Measurements from ENCODE around the gene CERS4. TPM values are rescaled to one million over a fixed set of nuclear protein-coding genes. Genes with fewer than 3 reads are reported as not detected.

CERS4 gene
- total and polyA plus RNA-seq, 2 of the 8 experiments (the other 6 are each of a cell fraction or from before 2014, with no cell fraction given) = 88.2 to 179 TPM

DNA sequence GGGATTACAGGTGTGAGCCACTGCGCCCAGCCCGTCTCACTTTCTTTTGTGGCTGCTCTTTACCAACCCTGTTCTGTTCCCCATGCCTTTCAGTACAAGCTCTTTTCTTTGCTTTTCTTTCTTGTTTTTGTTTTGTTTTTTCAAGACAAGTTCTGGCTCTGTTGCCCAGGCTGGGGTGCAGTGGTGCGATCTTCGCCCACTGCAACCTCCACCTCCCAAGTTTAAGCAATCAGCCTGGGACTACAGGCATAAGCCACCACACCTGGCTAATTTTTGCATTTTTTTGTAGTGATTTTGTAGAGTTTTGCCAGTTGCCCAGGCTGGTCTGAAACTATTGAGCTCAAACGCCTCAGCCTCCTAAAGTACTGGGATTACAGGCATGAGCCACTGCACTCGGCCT lies 3.7 kb downstream of the CERS4 start:
- H4K20me1 ChIP-seq (replicated peaks in 1 of 2; ENCODE audit: control insufficient read depth in 1 of 2, insufficient read depth in 2 of 2, low read length in 2 of 2) = peaks cover 9 to 29% of the 10 kb centered on the region in 2 experiments
- no peak overlapping the region for H2BK15ac ChIP-seq (ENCODE audit: low read length)
- no peak overlapping the region for H3K14ac ChIP-seq (ENCODE audit: insufficient read length)
- H3K9ac ChIP-seq (replicated peaks in 1 of 4; ENCODE audit: extremely low read depth in 1 of 4, low read depth in 3 of 4, low read length in 3 of 4) = no peak overlapping the region
- H2AFZ ChIP-seq (ENCODE audit: low read length) = no peak overlapping the region
- no peak overlapping the region for H2BK20ac ChIP-seq (ENCODE audit: low read length)
- H3K9me3 ChIP-seq (ENCODE audit: insufficient read depth in 2 of 2, low read depth in 1 of 2, low read length in 1 of 2) = no peaks in the 10 kb centered on the region
- WGBS, 2 experiments (ENCODE audit: extremely low coverage in 1 of 2, insufficient coverage in 1 of 2, insufficient read length in 1 of 2, insufficient replicate concordance in 2 of 2, low coverage in 1 of 2, low lambda C conversion rate in 2 of 2, missing lambda C conversion rate in 1 of 2) = 88% methylated on average over 5 of the region's 6 CpGs; no CpG with 5 or more reads in 1 of the 2 experiments
- no peak overlapping the region for H3K4ac ChIP-seq (replicated peaks; ENCODE audit: insufficient read length, low read depth, low read length)
- H2AK5ac ChIP-seq (ENCODE audit: low read depth, low read length) = no peak overlapping the region
- peaks cover 8 to 74% of the 10 kb centered on the region in 2 experiments for H3K79me2 ChIP-seq (ENCODE audit: control insufficient read depth in 1 of 2, insufficient read depth in 2 of 2, low read length in 2 of 2)
- CTCF ChIA-PET (ENCODE audit: partially characterized antibody) = interaction anchor here (0.6 to 3.0 kb wide), 4 partner anchors 11 to 54 kb away, joined by 3 to 9 read pairs (median 3); no protein-coding TSS in a partner anchor
- H4K5ac ChIP-seq (ENCODE audit: insufficient read length, low read depth, low read length) = no peak overlapping the region
- H3K4me3 ChIP-seq (ENCODE audit: extremely low read depth in 1 of 4, insufficient read depth in 2 of 4, low read depth in 3 of 4, low read length in 4 of 4) = no peak overlapping the region
- peaks cover 18% of the 10 kb centered on the region for H3K23me2 ChIP-seq (ENCODE audit: low read depth, low read length)
- H4K91ac ChIP-seq (replicated peaks; ENCODE audit: insufficient read length, low read length) = no peak overlapping the region
- no peak overlapping the region for H4K8ac ChIP-seq (ENCODE audit: extremely low read depth, insufficient read depth, low read length)
- POLR2A ChIA-PET (ENCODE audit: partially characterized antibody) = interaction anchor here (0.8 to 4.2 kb wide), 6 partner anchors 9 to 30 kb away, joined by 3 to 28 read pairs (median 4); no protein-coding TSS in a partner anchor
- H3K27ac ChIP-seq (ENCODE audit: low read depth, low read length) = no peak overlapping the region
- no peak overlapping the region for H2BK12ac ChIP-seq (ENCODE audit: low read depth, low read length)
- H3K4me2 ChIP-seq (ENCODE audit: insufficient read depth in 1 of 2, low read depth in 2 of 2, low read length in 2 of 2) = no peak overlapping the region
- no peaks in the 10 kb centered on the region; a peak in 2 of 8 replicates for H3K36me3 ChIP-seq (ENCODE audit: control insufficient read depth in 2 of 4, insufficient read depth in 4 of 4, low read length in 3 of 4)
- no peak overlapping the region for H3K56ac ChIP-seq (replicated peaks; ENCODE audit: insufficient read length, low read depth, low read length)
- H3K18ac ChIP-seq (ENCODE audit: extremely low read depth, low read length) = no peak overlapping the region
- no peak overlapping the region for H2BK5ac ChIP-seq (ENCODE audit: low read depth, low read length)
- peaks cover 0 to 17% (median 6%) of the 10 kb centered on the region in 4 experiments; a peak in 6 of 7 replicates for H3K4me1 ChIP-seq (replicated peaks in 1 of 4; ENCODE audit: control insufficient read depth in 3 of 4, insufficient read depth in 4 of 4, low read length in 3 of 4)
- FAIRE-seq (no peak), DNase-seq (ENCODE audit: low read depth in 1 of 2, low spot score in 2 of 2) (no peak)
- H2BK120ac ChIP-seq (replicated peaks; ENCODE audit: low read depth, low read length) = no peak overlapping the region
- H3K23ac ChIP-seq (ENCODE audit: insufficient read length) = no peak overlapping the region
- peaks cover 27% of the 10 kb centered on the region for H3K79me1 ChIP-seq (ENCODE audit: low read depth, low read length)
- H3K27me3 ChIP-seq (replicated peaks in 1 of 4; ENCODE audit: control insufficient read depth in 3 of 4, extremely low read depth in 1 of 4, insufficient read depth in 3 of 4, low read length in 3 of 4) = no peaks in the 10 kb centered on the region
- TF ChIP-seq KDM4A (IDR thresholded peaks at IDR 0.05; ENCODE audit: low read depth, low read length, severe bottlenecking) (no peak), CHD2 (IDR thresholded peaks at IDR 0.05; ENCODE audit: low read length) (no peak), FOSL1 (IDR thresholded peaks at IDR 0.05; ENCODE audit: insufficient read depth, low read depth, low read length) (no peak), BCL11A (IDR thresholded peaks at IDR 0.05; ENCODE audit: low read depth in 2 of 2, low read length in 2 of 2) (no peak), JUN (IDR thresholded peaks at IDR 0.05; ENCODE audit: low read depth, low read length) (no peak), CEBPB (IDR thresholded peaks at IDR 0.05; ENCODE audit: low read depth, low read length) (no peak), SIRT6 (IDR thresholded peaks at IDR 0.05; ENCODE audit: low read length) (no peak), RAD21 (IDR thresholded peaks at IDR 0.05 in 1 of 2, conservative IDR thresholded peaks at IDR 0.05 in 1 of 2; ENCODE audit: low read depth in 2 of 2, low read length in 2 of 2) (no peak), KDM1A (IDR thresholded peaks at IDR 0.05; ENCODE audit: borderline replicate concordance, low read length) (no peak), HDAC6 (IDR thresholded peaks at IDR 0.05; ENCODE audit: low read depth, low read length) (no peak), TAF7 (optimal IDR thresholded peaks at IDR 0.05; ENCODE audit: borderline replicate concordance, low read depth, low read length) (no peak), RBBP5 (IDR thresholded peaks at IDR 0.05; ENCODE audit: borderline replicate concordance, low read depth, low read length) (no peak), CTBP2 (IDR thresholded peaks at IDR 0.05; ENCODE audit: borderline replicate concordance, insufficient read depth, insufficient read length, low read length) (no peak), SP4 (IDR thresholded peaks at IDR 0.05; ENCODE audit: low read length) (no peak), TEAD4 (IDR thresholded peaks at IDR 0.05; ENCODE audit: low read depth, low read length) (no peak)
